ENCODE data around the gene CTSG.
"Not testable (repeated sequence)": the region's sequence is repeated elsewhere in the genome, so short reads cannot be mapped to it uniquely, and the experiment has no call there.

CTSG gene, protein sequence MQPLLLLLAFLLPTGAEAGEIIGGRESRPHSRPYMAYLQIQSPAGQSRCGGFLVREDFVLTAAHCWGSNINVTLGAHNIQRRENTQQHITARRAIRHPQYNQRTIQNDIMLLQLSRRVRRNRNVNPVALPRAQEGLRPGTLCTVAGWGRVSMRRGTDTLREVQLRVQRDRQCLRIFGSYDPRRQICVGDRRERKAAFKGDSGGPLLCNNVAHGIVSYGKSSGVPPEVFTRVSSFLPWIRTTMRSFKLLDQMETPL

GRCh38 chr14:24576182-24576581 is at the start of gene CTSG:
CTSG (minus strand) TSS chr14:24576250; CDS start chr14:24576223, 27 bp downstream.
- DNase-seq: no peak

DNA sequence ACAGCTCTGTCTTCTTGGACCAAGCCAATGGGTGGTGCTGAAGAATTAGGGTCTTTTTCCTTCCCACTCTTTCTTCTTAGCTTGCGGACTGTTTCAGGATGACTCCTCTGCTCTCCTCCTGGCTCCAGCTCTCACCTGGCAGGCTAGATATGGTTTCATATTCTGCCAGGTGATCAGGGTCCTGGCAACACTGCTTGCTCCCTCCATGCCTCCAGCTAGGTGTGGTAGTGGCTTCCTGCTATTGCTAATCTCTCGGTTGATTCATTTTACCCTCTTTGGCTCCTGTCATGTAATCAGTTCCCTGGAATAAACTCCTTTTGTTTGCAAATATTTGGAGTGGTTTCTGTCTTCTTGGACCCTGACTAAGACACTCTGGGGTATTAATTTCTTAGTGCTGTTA is 37.7 kb upstream of the CTSG start:
- no peak for DNase-seq

DNA sequence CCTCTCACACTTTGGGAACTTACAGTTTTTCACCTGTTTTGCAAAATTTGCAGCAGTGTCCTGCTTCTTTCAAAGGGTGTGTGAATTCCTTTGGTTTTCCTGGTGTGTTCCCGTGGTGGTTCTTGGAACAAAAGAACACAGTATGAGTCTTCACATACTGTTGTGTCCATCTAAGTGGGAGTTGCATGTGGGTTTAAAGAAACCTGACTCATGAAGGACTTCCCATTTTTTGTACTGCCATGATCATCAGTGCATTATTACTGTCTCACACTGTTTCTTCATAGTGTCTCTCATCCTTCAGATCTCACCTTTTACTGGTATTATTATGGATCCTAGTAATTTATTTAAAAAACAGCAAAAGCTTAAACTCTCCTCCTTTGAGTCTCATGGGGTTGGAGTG is 37.2 kb upstream of the CTSG start:
- DNase-seq: no peak

DNA sequence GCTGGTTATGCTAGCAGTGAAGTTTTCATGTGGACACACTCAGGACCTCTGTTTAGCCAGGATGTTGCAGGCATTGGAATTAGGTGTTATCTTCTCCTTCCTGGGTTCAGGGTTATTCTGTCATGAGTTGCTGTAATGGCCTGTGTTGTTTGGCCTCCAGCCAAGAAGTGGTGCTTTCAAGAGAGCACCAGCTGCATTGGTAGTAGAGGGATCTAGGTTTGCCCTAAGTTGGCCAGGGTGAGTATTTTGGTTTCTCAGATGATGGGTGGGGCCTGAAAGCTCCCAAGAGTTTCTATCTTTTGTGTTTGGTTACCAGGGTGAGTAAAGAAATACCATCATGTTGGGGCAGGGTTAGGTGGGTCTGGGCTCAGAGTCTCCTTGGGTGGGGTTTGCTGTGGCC is 36.1 kb upstream of the CTSG start:
- peak in 1 of 2 experiments; percentile 10 for DNase-seq

GRCh38 chr14:24609655-24610344 is 33.8 kb upstream of the CTSG start, which contains the start of gene GZMH:
GZMH (minus strand) TSS chr14:24609685; CDS start chr14:24609613, 72 bp downstream.
- no peak for DNase-seq

DNA sequence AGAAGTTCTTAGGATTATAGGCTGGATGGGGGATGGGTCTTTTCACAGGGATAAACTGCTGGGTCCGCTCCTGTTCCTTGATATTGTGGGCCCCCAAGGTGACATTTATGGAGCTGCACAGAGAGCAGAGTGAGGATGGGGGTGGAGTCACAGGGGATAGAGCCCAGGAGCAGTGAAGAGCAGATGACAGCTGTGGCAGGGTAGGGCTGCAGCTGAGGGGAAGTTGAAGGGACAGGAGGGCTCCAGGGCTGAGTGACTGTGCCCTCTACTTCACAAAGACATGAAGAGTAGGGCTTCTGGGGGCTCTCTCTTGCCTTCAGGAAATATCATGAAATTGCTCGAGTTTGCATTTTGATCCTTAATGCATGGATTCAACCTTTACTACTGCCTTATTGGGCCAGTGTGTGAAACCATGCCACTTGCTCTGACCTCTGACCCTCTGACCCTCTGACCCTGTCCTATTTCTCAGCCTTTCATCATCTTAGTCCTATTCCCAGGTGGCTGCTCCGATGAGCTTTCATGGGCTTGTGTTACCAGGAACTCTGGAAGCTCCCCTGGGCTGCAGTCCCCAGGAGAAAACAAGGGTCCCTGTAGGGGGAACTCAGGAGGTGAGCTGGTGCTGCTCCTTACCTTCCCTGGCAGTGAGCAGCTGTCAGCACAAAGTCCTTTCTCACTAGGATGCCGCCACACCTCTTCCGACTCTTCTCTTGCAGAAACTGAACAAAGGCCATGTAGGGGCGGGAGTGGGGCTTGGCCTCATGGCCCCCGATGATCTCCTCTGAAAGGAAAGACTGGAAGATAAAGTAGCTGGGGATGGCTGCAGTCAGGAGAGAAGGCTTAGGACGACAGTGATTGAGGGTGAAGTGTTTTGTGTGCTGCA is 31.8 kb upstream of the CTSG start:
- no peak for DNase-seq

DNA sequence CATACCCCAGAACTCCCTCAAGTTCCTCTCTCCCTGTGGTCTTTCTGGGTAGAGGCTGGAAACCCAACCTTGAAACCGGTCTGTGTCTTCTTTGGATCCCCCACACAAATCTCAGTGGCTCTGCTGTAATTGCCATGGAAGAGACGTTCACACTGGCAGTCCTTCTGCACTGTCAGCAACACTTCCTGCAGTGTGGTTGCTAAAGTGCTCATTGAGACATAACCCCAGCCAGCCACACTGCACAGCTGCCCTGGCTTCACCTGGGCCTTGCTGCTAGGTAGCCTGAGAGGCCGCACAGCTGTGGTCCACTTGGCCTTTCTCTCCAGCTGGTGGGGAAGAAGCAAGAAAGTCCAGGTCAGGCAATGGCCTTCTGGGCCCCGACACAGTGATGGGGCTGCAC is 31.0 kb upstream of the CTSG start:
- no peak for DNase-seq

GRCh38 chr14:24606297-24606696 is 30.2 kb upstream of the CTSG start:
- no peak for DNase-seq

DNA sequence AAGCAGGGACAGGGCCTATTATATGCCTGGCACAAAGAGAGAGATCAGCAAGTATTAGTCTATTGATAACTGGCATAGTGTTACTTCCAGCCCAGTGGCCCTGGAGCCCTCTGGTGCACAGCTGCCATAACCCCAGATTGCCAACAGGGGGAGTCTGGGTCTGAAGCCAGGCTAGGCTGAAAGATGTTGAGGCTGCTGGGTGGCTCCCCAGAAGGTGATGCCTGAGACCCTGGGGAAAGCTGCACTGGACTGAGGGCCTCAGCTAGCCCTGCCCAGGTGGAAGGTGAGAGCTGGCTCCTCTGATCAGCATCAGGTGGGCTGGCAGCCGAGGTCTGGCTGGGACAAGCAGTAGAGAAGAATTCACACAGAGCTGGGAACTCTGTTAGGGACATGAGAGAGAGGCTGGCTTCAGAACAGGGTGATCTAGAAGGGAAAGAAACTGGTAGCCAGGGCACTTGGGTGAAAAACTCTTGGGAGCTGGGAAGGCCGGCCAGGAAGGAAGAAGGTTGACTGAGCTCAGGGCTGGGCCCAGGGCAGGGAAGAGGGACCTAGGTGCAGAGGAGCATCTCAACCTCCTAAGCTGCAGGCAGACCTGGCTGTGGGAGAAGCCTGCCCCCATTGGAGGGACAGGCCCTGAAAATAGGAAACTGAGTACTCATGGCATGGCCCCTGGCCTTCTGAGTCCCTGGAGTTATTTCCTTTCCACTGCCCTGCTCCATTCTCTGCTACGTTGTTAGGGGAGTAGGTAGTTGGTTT is 29.6 kb upstream of the CTSG start:
- DNase-seq: peak; percentile 13

DNA sequence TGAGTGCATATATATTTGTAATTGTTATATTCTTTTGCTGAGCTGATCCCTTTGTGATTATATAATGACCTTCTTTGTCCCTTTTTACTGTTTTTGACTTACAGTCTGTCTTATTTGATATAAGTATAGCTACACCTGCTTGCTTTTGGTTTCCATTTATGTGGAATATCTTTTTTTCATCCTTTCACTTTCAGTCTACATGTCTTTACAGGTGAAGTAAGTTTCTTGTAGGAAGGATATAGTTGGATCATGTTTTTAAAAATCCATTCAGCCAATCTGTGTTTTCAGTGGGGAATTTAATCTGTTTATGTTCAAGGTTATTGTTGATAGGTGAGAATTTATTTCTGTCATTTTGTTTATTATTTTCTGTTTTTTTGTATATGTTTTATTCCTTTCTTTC is 21.4 kb upstream of the CTSG start:
- no peak for DNase-seq

DNA sequence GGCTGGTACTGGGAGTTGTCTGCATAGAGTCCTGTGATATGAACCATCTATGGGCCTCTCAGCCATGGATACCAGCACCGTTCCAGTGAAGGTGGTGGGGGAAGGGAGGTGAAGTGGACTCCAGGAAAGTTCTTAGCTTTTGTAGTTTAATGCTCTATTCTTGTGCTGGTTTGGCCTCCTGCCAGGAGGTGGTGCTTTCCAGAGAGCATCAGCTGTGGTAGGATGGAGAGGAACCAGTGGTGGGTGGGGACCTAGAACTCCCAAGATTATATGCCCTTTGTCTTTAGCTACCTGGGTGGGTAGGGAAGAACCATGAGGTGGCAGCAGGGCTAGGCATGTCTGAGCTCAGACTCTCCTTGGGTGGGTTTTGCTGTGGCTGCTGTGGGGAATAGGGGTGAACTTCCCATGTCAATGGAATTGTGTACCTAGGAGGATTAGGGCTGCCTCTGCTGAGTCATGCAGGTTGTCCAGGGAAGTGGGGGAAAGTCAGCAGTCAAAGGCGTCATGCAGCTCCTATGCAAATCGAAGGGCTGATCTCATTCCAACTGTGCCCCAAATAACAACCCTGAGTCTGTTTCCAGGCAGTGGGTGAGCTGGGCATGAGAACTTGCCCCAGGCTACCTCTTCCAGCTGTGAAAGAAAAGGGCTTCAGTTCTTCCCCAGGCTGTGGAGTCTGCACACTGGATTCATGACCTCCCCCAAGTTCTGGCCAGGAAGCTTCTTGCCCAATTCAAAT is 19.2 kb upstream of the CTSG start:
- no peak for DNase-seq

GRCh38 chr14:24591004-24591403 is 15.0 kb upstream of the CTSG start:
- DNase-seq: not testable (repeated sequence)

DNA sequence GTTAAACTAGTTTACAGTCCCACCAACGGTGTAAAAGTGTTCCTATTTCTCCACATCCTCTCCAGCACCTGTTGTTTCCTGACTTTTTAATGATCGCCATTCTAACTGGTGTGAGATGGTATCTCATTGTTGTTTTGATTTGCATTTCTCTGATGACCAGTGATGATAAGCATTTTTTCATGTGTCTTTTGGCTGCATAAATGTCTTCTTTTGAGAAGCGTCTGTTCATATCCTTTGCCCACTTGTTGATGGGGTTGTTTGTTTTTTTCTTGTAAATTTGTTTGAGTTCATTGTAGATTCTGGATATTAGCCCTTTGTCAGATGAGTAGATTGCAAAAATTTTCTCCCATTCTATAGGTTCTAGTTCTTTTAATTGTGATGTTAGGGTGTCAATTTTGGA is 8.4 kb upstream of the CTSG start:
- DNase-seq: not testable (repeated sequence)

- no peak for DNase-seq
These were observed 2.5 kb upstream of the CTSG start for GRCh38 chr14:24578558-24578957.

GRCh38 chr14:24576771-24577170 is 721 bp upstream of the CTSG start:
- no peak for DNase-seq

DNA sequence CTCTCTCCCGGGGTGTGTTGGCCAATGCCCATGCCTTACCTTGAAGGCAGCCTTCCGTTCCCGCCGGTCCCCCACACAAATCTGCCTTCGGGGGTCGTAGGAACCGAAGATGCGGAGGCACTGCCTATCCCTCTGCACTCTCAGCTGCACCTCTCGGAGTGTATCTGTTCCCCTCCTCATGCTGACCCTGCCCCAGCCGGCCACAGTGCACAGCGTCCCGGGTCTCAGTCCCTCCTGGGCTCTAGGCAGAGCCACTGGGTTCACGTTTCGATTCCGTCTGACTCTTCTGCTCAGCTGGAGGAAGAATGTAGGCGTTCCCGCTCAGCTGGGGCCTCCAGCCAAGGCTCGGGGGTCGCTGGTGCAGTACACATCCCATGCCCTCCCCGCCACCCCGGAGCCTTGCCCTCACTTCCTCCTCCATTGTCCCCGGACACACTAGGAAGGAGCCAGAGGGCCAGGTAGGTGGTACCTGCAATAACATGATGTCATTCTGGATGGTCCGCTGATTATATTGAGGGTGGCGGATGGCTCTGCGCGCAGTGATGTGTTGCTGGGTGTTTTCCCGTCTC is 1.8 kb downstream of the CTSG start:
- no peak for DNase-seq

- no peak for DNase-seq
These were observed 9.7 kb downstream of the CTSG start for GRCh38 chr14:24566318-24566717.

GRCh38 chr14:24565766-24566165 is 10.3 kb downstream of the CTSG start:
- DNase-seq: no peak

- no peak for DNase-seq
These were observed 12.5 kb downstream of the CTSG start for GRCh38 chr14:24563505-24563904.

- no peak for DNase-seq
These were observed 19.3 kb downstream of the CTSG start for GRCh38 chr14:24556756-24557155.

- DNase-seq: not testable (repeated sequence)
These were observed 27.0 kb downstream of the CTSG start for GRCh38 chr14:24549064-24549463.
